RCC 7860 (cell line): ENCODE results near the gene F11R.
"Not testable (repeated sequence)": the region's sequence is repeated elsewhere in the genome, so short reads cannot be mapped to it uniquely, and the experiment has no call there.

Experiments
- DNase-seq: peaks from one replicate; pipeline ENCODE4 v3.0.0-alpha.2; 2015; ENCODE audit warnings: low spot score
- FAIRE-seq: peaks from 2 replicates; lab custom pipeline; 2012; peaks lifted over from hg19 to GRCh38; lab: Jason Lieb, UNC

Gene F11R

DNA sequence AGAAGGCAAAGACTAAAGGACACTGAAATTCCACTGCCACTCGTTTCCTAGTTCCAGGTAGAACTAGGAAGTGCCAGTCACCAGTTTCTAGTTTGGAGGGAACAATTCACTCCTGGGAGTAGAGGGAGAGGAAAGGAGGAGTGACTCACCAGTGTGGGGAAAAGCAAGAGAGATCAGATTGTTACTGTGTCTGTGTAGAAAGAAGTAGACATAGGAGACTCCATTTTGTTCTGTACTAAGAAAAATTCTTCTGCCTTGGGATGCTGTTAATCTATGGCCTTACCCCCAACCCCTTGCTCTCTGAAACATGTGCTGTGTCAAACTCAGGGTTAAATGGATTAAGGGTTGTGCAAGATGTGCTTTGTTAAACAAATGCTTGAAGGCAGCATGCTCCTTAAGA, 4.3 kb downstream of the F11R start:
- not testable (repeated sequence) for DNase-seq, FAIRE-seq

GRCh38 chr1:161013488-161014230, 7.3 kb downstream of the F11R start:
- no peak for FAIRE-seq
- peak; percentile 55 for DNase-seq

GRCh38 chr1:161013131-161013487, 7.8 kb downstream of the F11R start:
- DNase-seq, result no peak
- FAIRE-seq, result no peak

DNA sequence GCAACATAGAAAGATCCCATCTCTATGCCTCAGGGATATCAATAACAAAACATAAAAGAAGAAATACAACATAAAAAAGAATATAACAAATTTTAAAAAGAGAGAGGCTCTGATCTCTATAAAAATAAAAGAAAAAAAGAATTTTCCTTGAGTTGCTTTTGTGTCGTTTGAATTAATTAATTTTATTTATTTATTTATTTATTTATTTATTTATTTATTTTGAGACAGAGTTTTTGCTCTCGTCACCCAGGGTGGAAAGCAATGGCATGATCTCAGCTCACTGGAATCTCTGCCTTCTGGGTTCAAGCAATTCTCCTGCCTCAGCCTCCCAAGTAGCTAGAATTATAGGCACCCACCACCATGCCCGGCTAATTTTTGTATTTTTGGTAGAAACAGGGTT, 8.5 kb downstream of the F11R start:
- FAIRE-seq (no peak), DNase-seq (no peak)

- no peak for DNase-seq
- FAIRE-seq, result no peak
Observed at GRCh38 chr1:161009602-161010211, 11.2 kb downstream of the F11R start.

DNA sequence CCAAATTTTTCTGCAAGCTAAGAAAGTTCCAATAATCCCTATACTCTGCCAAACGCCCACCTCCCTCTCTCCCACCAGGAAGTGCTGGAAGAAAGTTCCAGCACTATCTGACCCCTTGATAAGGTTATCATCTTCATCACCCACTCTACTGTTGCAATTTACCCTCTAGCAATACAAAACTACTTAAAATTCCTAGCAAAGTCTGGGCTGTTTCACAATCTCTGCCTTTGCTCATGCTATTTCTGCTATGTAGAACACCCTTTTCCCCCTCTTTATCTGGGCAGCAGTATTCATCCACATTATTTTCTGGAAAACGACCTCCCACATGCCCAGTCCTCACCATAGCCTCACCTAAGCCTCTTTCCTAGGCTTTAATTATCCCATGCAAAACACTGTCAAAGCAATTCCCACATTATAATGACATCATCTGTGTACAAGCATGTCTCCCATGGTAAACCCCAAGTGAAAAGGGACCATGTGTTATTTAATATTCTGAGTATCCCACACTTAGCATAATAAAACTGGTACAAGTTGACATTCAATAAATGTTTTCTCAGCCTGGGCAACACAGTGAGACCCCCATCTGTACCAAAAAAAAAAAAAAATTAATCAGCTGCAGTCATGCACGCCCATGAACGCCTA, 12.0 kb downstream of the F11R start:
- FAIRE-seq (no peak), DNase-seq (no peak)

- DNase-seq, result no peak
- no peak for FAIRE-seq
Observed at GRCh38 chr1:161007369-161007768, 13.6 kb downstream of the F11R start.

- FAIRE-seq (no peak), DNase-seq (no peak)
Observed at GRCh38 chr1:161006563-161006962, 14.4 kb downstream of the F11R start.

DNA sequence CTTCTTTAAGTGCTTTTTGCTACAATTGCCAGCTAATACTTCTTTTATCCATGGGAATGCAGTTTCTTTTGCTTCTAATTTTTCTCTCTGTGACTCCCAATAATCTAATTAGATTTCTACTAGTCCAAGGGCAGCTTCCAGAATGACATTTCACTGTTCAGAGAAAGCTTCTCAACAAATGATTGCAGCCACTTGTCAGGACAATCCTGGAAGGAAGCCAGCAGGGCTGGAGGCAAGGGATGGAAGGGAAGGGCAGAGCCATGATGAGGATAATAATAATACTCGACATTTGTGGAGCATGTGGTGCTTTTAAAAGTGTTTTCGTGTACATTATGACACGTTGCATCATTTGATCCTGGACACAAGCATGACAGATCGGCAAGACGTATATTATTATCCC, 19.4 kb downstream of the F11R start:
- FAIRE-seq (no peak), DNase-seq (no peak)

- FAIRE-seq (no peak), DNase-seq (no peak)
Observed at GRCh38 chr1:161000736-161001480, 20.0 kb downstream of the F11R start.

GRCh38 chr1:160999376-160999775, 21.6 kb downstream of the F11R start:
- FAIRE-seq (no peak), DNase-seq (no peak)

DNA sequence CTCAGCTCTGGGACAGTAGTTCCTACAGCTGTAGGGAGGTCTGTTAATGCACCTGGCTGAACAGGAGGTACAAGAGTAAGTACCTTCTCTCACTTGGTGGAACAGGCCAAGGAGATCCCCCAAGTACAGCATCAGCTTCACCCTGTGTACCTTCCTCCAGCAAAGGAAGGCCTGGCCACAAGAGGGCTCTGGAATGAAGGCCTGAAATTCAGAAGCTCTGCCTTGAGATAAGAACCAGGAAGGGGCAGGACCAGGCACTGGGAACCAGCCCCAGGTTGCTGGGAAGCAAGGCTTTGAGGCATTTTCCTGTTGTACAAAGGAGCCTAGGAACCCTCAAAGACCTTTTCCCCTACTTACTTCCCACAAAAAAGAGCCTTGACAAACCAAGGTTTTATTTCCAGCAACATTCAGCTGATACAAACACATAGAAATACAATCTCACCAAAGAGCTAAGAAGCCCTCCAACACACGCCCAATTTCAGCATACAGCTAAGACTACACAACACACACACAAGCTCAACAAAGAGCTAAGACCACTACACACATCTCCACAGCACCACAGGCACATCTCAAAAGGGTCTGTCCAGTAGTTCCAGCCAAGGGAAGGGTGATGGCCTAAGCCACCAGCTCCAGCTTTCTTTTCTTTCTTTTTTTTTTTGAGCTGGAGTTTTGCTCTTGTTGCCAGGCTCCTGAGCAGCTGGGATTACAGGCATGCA, 23.5 kb downstream of the F11R start:
- DNase-seq, result no peak
- FAIRE-seq, result no peak

- FAIRE-seq, result peak; percentile 93
- DNase-seq, result peak; percentile 93
Observed at GRCh38 chr1:160996178-160996577, 24.8 kb downstream of the F11R start.

GRCh38 chr1:160993544-160994193, 27.3 kb downstream of the F11R start:
- DNase-seq (peak; percentile 11), FAIRE-seq (no peak)

GRCh38 chr1:160992036-160992435, 28.9 kb downstream of the F11R start:
- not testable (repeated sequence) for DNase-seq, FAIRE-seq

DNA sequence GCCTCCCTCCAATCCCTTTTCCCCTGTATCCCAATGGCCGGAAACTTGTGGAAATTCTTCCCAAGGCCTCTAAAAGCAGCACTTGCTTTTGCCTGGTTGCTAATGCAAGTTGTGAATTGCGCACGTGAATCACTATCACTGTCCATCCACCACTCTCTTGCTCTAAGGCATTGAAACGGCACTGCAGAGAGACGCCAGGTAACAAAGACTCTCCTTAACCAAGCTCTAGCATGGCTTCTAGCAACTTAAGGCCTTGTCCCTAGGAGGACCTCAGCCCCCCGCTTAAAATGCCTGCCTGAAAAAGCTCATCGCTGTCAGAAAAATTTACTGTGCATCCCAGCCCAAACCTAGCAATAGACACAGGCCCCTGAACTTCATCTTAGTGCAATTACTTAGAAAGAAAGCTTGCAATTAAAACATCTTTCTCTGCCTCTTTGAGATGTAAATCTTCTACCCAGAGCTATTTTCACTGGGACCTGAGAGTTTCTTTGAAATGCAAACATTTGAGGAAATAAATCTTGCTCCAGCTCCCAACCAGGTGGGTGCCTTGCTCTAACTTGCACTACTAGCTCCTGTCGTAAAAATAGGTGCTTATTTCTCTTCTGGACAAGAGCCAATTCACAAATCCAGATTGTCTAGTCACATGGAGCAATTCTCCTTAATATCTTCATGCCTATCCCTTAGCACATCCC, 33.4 kb downstream of the F11R start:
- no peak for FAIRE-seq
- DNase-seq, result no peak

DNA sequence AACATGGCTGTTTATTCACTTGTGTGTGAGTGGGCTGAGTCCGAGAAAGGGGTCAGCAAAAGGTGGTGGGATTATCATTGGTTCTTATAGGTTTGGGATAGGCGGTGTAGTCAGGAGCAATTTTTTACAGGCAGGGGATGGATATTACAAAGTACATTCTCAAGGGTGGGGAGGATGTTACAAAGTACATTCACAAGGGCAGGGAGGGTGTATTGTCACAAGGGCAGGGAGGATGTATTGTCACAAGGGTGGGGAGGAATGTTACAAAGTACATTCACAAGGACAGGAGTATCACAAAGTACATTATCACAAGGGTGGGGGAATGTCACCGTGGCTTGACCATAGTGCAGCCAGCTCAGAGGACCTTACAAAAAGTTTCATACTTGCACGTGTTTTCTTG, 35.2 kb downstream of the F11R start:
- no peak for FAIRE-seq
- no peak for DNase-seq

DNA sequence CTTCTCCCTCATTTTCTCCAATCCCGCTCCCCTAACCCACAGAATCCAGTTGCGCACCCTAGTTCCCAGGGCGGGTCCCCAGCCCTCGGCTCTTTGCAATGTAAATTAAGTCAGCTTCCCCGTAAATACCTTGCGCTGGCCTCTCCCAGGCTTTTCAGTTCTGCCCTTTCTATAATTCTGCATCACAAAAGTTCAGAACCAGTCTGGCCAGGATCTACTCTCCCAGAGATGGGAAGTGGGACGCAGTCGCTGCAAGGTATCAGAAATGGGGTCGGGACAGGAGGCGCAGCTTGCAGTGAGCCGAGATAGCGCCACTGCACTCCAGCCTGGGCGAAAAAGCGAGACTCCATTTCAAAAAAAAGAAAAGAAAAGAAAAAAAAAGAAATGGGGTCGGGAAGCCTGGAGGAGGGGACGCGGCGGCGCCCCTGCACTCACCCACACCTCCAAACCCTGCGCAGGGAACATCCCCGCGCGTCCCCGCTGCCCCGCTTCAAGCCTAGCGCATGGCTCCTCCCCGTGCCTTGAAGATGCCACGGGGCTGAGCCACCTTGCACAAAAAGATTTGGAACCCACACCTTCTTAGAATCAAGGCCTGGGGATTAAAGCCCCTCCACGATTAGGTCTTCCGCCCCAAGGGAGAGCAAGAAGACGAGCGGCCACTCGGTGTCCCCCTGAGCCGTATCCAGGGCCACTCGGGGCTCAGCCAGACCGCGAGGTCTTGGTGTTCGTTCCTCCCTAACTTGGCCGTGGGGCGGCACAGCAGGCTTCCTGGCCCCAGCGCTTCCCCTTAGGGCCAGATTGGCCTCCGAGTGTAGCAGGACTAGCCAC, 39.2 kb downstream of the F11R start:
- FAIRE-seq (no peak), DNase-seq (no peak)

- DNase-seq (no peak), FAIRE-seq (no peak)
Observed at GRCh38 chr1:160979286-160979685, 41.7 kb downstream of the F11R start.
